ENCODE results near the gene GALNT5. TPM values are rescaled to one million over a fixed set of nuclear protein-coding genes. Genes with fewer than 3 reads are reported as not detected.

GALNT5 gene
- total and polyA plus RNA-seq, 2 donors (not counting 3 experiments of a cell fraction or from before 2014, with no cell fraction given) = not detected

DNA sequence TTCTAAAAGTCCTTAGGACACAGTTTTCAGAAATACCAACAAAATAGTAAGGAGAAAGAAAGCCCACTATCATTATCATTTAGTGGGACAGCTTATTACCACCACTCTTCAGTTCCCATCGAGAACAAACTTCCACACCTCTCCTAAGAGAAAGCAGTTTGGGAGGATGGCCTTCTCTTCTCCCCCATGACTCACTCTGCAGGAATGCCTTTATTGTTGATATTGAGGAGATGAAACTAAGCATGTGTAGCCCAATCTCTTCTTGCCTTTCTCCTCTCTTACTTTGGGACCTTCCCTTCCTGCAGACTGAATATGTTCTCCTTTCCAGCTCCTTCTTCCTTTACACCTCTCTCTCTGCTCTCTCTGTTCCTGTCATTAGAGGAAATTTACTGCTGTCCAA, 98.1 kb downstream of the GALNT5 start:
- POLR2A ChIA-PET = no interaction called here

More for the DNA sequence above, 98.1 kb downstream of the GALNT5 start:
- Histone ChIP-seq H3K4me1 (ENCODE audit: control insufficient read depth, extremely low read depth, insufficient read depth, low read length) (no peaks in the 10 kb centered on the region), H4K20me1 (replicated peaks; ENCODE audit: control insufficient read depth, extremely low read depth, insufficient read depth, low read length) (no peaks in the 10 kb centered on the region), H3K4me3 (replicated peaks in 1 of 3; ENCODE audit: insufficient read depth in 1 of 3, low read depth in 1 of 3, low read length in 3 of 3) (no peak overlapping the region), H3K27me3 (ENCODE audit: control insufficient read depth in 2 of 2, insufficient read depth in 2 of 2, low read length in 2 of 2) (no peaks in the 10 kb centered on the region), H3K79me2 (ENCODE audit: control insufficient read depth, insufficient read depth, low read length) (no peaks in the 10 kb centered on the region), H3K4me2 (ENCODE audit: insufficient read depth, low read length) (no peak overlapping the region), H3K9ac (replicated peaks; ENCODE audit: extremely low read depth, insufficient read depth, low read length) (no peak overlapping the region), H3K27ac (ENCODE audit: insufficient read depth, low read depth, low read length) (no peak overlapping the region), H3K36me3 (ENCODE audit: control insufficient read depth in 2 of 2, extremely low read depth in 1 of 2, insufficient read depth in 2 of 2, low read length in 2 of 2) (no peaks in the 10 kb centered on the region), H3K9me3 (replicated peaks; ENCODE audit: control insufficient read depth, insufficient read depth, low read length) (no peaks in the 10 kb centered on the region), H2AFZ (ENCODE audit: low read depth, low read length) (no peak overlapping the region), H3K9me1 (replicated peaks; ENCODE audit: control insufficient read depth, extremely low read depth, insufficient read depth, low read length) (no peaks in the 10 kb centered on the region)
- CTCF ChIA-PET = interaction anchor here (1.6 kb wide), 1 partner anchor 20 kb away, joined by 8 read pairs; no protein-coding TSS in a partner anchor
- FAIRE-seq = no peak
- TF ChIP-seq FOS (IDR thresholded peaks at IDR 0.05; ENCODE audit: borderline replicate concordance, insufficient read depth, low read length) (no peak), MYC (IDR thresholded peaks at IDR 0.05; ENCODE audit: low read depth, low read length) (no peak), EZH2 (IDR thresholded peaks at IDR 0.05; ENCODE audit: borderline replicate concordance, low read depth, low read length, severe bottlenecking) (no peak), GATA2 (IDR thresholded peaks at IDR 0.05; ENCODE audit: insufficient read depth, insufficient read length, low read depth, low read length) (no peak), JUN (IDR thresholded peaks at IDR 0.05; ENCODE audit: borderline replicate concordance, insufficient read depth, insufficient read length, low read depth) (no peak), MAX (IDR thresholded peaks at IDR 0.05; ENCODE audit: insufficient read depth, insufficient read length) (no peak), POLR2AphosphoS5 (IDR thresholded peaks at IDR 0.05; ENCODE audit: insufficient read depth, low read depth, low read length) (no peak), POLR2A (IDR thresholded peaks at IDR 0.05; ENCODE audit: low read depth, low read length) (no peak)
- TF ChIP-seq, protein P1, sequence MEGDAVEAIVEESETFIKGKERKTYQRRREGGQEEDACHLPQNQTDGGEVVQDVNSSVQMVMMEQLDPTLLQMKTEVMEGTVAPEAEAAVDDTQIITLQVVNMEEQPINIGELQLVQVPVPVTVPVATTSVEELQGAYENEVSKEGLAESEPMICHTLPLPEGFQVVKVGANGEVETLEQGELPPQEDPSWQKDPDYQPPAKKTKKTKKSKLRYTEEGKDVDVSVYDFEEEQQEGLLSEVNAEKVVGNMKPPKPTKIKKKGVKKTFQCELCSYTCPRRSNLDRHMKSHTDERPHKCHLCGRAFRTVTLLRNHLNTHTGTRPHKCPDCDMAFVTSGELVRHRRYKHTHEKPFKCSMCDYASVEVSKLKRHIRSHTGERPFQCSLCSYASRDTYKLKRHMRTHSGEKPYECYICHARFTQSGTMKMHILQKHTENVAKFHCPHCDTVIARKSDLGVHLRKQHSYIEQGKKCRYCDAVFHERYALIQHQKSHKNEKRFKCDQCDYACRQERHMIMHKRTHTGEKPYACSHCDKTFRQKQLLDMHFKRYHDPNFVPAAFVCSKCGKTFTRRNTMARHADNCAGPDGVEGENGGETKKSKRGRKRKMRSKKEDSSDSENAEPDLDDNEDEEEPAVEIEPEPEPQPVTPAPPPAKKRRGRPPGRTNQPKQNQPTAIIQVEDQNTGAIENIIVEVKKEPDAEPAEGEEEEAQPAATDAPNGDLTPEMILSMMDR (IDR thresholded peaks at IDR 0.05; ENCODE audit: extremely low read depth in 1 of 2, insufficient read depth in 1 of 2, low read depth in 1 of 2, low read length in 2 of 2) = no peak
- dilution Hi-C loops (cut with MboI; ENCODE audit: extremely low pct_ligation_motif_present, low sequenced_read_pairs) (no loop called here), intact Hi-C loops (cut with micrococcal nuclease) (no loop called here)
- no TSS peak for BruUV-seq (replicated peaks)
- DNase-seq (ENCODE audit: low read depth, low spot score) = no peak
